GM12864 (cell line): ENCODE data around the gene CD99L2.
"Not testable (repeated sequence)": the region's sequence is repeated elsewhere in the genome, so short reads cannot be mapped to it uniquely, and the experiment has no call there.

Experiments used
- DNase-seq: peaks from one replicate; pipeline ENCODE4 v3.0.0-alpha.2; 2011; ENCODE audit warnings: low read depth
- H3K4me3 ChIP-seq: 2 replicates; pipeline ENCODE4 v1.5.1; 2011; ENCODE audit warnings: mild to moderate bottlenecking, low read depth, low read length, control low read depth
- CTCF ChIP-seq: IDR thresholded peaks from 2 replicates; pipeline ENCODE4 v1.5.1; 2011; ENCODE audit warnings: low read depth, mild to moderate bottlenecking, moderate library complexity, low read length, control low read depth, inconsistent platforms; ENCODE audit errors: missing control alignments

CD99L2 gene

GRCh38 chrX:150833454-150834056 lies 64.9 kb downstream of the CD99L2 start:
- H3K4me3 ChIP-seq, result no peak overlapping the region
- DNase-seq, result no peak
- TF ChIP-seq CTCF, result no peak

- no peak for TF ChIP-seq CTCF
- no peak overlapping the region for H3K4me3 ChIP-seq
- no peak for DNase-seq
Observed at GRCh38 chrX:150831863-150832262, 66.6 kb downstream of the CD99L2 start.

- no peak overlapping the region for H3K4me3 ChIP-seq
- DNase-seq, result no peak
- no peak for TF ChIP-seq CTCF
Observed at GRCh38 chrX:150828785-150829184, 69.7 kb downstream of the CD99L2 start.

- H3K4me3 ChIP-seq, DNase-seq: not testable (repeated sequence)
Observed at GRCh38 chrX:150824352-150824751, 74.1 kb downstream of the CD99L2 start.

- not testable (repeated sequence) for H3K4me3 ChIP-seq, DNase-seq
Observed at GRCh38 chrX:150823826-150824225, 74.6 kb downstream of the CD99L2 start.

- no peak for TF ChIP-seq CTCF
- no peak for DNase-seq
- no peak overlapping the region for H3K4me3 ChIP-seq
Observed at GRCh38 chrX:150821971-150822370, 76.5 kb downstream of the CD99L2 start.

GRCh38 chrX:150813922-150814321 lies 84.5 kb downstream of the CD99L2 start:
- no peak for TF ChIP-seq CTCF
- no peak for DNase-seq
- H3K4me3 ChIP-seq, result no peak overlapping the region

GRCh38 chrX:150806827-150807226 lies 91.6 kb downstream of the CD99L2 start:
- DNase-seq, result no peak
- TF ChIP-seq CTCF, result no peak
- no peak overlapping the region for H3K4me3 ChIP-seq
